GM06990 (cell line): ENCODE results near the gene HMGCS1.

Experiments used
- DNase-seq: peaks from one replicate; pipeline ENCODE4 v3.0.0-alpha.2; 2011; ENCODE audit not compliant: insufficient read length; ENCODE audit errors: extremely low read depth
- H3K27me3 ChIP-seq: replicated peaks from 2 replicates; pipeline ENCODE4 v1.6.0; 2011; ENCODE audit warnings: low read length; ENCODE audit not compliant: control insufficient read depth, insufficient read depth
- H3K36me3 ChIP-seq: 2 replicates; pipeline ENCODE4 v1.5.1; 2011; ENCODE audit warnings: low read length; ENCODE audit not compliant: control insufficient read depth, insufficient read depth
- H3K4me3 ChIP-seq: replicated peaks from 2 replicates; pipeline ENCODE4 v1.5.1; 2011; ENCODE audit warnings: low read depth, mild to moderate bottlenecking, control low read depth, low read length
- TF ChIP-seq, protein P1 (sequence below): IDR thresholded peaks from 2 replicates; pipeline ENCODE4 v1.5.1; 2011; ENCODE audit warnings: low read length, control low read depth, mild to moderate bottlenecking, inconsistent platforms; ENCODE audit not compliant: insufficient read depth, poor library complexity, severe bottlenecking

The HMGCS1 gene

GRCh38 chr5:43303242-43303641 is 10.0 kb downstream of the HMGCS1 start:
- DNase-seq: no peak
- TF ChIP-seq, protein P1, sequence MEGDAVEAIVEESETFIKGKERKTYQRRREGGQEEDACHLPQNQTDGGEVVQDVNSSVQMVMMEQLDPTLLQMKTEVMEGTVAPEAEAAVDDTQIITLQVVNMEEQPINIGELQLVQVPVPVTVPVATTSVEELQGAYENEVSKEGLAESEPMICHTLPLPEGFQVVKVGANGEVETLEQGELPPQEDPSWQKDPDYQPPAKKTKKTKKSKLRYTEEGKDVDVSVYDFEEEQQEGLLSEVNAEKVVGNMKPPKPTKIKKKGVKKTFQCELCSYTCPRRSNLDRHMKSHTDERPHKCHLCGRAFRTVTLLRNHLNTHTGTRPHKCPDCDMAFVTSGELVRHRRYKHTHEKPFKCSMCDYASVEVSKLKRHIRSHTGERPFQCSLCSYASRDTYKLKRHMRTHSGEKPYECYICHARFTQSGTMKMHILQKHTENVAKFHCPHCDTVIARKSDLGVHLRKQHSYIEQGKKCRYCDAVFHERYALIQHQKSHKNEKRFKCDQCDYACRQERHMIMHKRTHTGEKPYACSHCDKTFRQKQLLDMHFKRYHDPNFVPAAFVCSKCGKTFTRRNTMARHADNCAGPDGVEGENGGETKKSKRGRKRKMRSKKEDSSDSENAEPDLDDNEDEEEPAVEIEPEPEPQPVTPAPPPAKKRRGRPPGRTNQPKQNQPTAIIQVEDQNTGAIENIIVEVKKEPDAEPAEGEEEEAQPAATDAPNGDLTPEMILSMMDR: no peak
- peaks cover 5% of the 10 kb centered on the region for H3K36me3 ChIP-seq
- no peaks in the 10 kb centered on the region for H3K27me3 ChIP-seq
- H3K4me3 ChIP-seq: no peak overlapping the region

GRCh38 chr5:43302481-43302880 is 10.7 kb downstream of the HMGCS1 start:
- H3K36me3 ChIP-seq: peaks cover 5% of the 10 kb centered on the region

DNA sequence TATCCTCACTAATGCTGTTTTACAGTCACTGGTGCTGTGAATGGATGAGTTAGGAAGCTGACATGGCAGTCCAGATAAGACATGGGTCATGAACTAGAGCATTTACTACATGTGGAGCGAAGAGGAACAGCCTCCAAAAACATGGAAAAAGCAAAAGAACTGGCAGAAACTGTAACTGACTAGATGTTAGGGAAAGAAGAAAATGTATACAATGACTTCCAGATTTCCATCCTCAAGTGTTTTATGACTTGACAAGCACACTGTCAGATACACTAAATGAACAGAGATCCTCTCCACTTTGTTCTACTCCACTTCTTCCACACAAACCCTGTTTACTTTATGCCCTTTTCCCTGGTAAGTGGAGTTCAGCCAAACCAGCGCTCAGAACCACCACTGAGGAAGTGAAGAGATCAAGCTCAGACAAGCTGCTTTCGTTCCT is 11.5 kb downstream of the HMGCS1 start:
- Histone ChIP-seq H3K36me3 (peaks cover 8% of the 10 kb centered on the region), H3K27me3 (no peaks in the 10 kb centered on the region), H3K4me3 (no peak overlapping the region)
- TF ChIP-seq, protein P1: no peak
- DNase-seq: no peak

More at GRCh38 chr5:43302481-43302880, 10.7 kb downstream of the HMGCS1 start:
- TF ChIP-seq, protein P1: no peak
- no peak overlapping the region for H3K4me3 ChIP-seq
- DNase-seq: no peak
- H3K27me3 ChIP-seq: no peaks in the 10 kb centered on the region

DNA sequence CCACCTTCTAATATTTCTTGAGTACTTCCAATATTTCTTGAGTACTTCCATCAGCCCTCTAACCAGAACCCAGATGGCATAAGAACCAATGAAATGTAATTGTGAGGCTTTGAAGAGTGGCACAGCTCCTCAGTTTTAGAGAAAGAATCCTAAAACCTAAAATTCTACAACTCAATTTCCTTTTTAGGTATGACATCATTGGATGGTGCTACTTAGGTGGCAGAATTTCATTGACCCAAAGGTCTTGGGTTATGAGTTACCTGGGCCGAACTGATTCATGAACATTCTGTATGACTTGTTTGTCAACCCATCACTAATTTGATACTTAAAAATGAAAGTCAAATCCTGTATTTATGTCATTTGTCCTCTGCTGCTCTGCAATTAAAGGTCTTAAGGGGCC is 13.1 kb downstream of the HMGCS1 start:
- TF ChIP-seq, protein P1: no peak
- no peak for DNase-seq
- H3K27me3 ChIP-seq: no peaks in the 10 kb centered on the region
- H3K4me3 ChIP-seq: no peak overlapping the region
- peaks cover 8% of the 10 kb centered on the region for H3K36me3 ChIP-seq

GRCh38 chr5:43298443-43298842 is 14.8 kb downstream of the HMGCS1 start:
- TF ChIP-seq, protein P1: no peak
- Histone ChIP-seq H3K36me3 (peaks cover 13% of the 10 kb centered on the region), H3K27me3 (no peaks in the 10 kb centered on the region), H3K4me3 (no peak overlapping the region)
- DNase-seq: no peak

- TF ChIP-seq, protein P1: no peak
- H3K36me3 ChIP-seq: peaks cover 11% of the 10 kb centered on the region
- no peaks in the 10 kb centered on the region for H3K27me3 ChIP-seq
- no peak overlapping the region for H3K4me3 ChIP-seq
- DNase-seq: no peak
These were observed 16.4 kb downstream of the HMGCS1 start for GRCh38 chr5:43296835-43297234.
